GM21528 (cell line): ENCODE measurements around the gene RIN1.
A peak's percentile ranks its signal among the peaks of the same experiment; 100 is the strongest.

Source experiments
- ATAC-seq: cut with Tn5 transposase; IDR thresholded peaks from one replicate; pipeline ENCODE4 v1.9.1; 2021; ENCODE audit warnings: mild to moderate bottlenecking, moderate library complexity; ENCODE audit not compliant: unreplicated experiment, low FRiP score

Gene RIN1

DNA sequence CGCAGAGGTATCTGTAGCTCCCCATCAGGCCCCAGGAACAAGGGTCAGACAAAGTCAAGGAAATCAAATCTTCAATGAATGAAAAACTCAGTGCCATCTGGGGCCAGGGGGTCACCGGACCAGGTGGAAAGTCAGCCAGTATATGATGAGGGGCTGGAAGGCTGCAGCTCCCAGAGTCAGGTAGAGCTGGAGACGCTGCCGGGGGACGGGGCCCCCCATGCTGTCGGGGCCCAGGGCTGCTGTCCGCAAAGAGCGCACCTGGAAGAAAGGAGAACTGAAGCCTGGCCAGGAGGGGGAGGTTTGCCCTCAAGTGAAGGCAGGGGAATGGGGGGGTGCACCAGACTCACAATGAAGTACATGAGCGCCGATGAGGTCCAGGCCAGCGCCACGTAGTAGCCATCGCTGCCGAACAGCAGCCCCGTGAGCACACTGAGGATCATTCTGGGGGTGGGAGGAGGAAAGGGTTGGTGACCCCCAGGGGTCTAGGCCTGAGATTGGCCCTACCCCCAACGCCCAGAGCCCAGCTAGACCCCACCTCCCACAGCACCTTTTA is 51.6 kb downstream of the RIN1 start:
- no peak for ATAC-seq

DNA sequence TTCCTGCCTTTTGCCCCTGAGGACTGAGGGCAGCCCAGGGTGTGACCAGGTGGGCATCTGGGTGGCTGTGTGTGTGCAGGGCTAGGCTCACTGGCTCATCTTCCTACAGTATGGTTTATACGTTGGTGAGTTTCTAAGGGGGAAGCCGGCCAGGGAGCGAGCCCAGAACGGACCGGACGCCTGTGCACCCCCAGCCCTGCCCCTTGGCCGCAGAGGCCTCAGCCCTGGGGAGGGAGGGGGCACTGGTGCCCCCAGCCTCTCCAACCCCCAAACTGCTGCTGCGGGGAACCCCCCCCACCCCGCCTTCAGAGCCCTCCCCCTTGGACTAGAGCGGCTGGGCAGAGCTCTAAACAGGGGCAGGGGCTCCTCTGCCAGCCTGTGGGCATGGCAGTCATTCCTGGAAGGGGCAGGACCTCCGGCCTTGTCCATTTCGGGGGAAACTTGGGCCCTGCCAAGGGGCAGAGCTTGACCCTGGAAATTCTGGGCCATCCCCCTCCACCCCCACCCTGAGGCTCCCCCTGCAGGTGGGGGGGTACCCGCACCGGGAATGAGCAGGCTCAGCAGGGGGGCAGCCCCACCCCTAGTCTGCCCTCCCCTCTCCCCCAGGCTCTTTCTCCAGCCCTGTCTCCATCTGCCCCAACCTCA is 52.7 kb downstream of the RIN1 start:
- ATAC-seq, result no peak

DNA sequence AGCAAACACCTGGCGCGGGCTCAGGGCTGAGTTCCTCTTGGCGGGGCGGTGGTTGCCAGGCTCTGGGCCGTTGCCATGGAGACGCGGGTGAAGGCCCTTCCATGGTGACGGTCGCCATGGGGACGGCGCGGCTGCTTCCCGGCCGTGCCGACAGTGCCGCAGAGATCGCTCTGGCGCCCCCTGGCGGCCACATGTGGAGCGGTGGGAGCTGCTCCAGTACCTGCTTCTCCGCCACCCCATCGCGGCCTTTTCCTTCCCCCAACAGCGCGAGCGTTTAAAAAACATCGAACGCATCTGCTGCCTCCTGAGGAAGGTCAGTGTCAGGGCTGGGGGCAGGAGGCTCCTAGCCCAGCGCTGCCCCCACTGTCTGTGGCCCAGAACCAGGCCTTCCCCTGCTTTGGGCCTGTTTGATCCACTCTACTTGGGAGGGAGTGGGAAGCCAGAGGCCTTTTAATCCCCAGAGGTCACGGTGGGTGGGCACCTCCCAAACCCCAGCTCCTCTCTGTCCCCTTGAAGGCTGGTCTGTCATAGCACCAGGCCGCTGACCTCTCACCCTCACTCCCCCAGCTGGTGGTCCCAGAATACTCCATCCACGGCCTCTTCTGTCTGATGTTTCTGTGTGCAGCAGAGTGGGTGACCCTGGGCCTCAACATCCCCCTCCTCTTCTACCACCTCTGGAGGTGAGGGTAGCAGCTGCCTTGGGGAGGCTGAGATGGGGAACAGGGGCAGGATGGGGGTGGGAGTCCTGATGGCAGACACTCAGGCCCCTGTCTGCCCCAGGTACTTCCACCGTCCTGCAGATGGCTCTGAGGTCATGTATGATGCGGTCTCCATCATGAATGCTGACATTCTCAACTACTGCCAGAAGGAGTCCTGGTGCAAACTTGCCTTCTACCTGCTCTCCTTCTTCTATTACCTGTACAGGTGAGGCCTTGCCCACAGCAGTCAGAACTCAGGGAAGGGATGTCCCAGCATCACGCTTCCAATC is 53.5 kb downstream of the RIN1 start:
- peak; percentile 54 for ATAC-seq
